Superior temporal gyrus (tissue), 1 donor: ENCODE measurements around the gene EGFLAM.

Source experiments
- DNase-seq: peaks from one replicate; pipeline ENCODE4 v3.0.0-alpha.2; 2016; ENCODE audit errors: extremely low spot score

Gene EGFLAM

DNA sequence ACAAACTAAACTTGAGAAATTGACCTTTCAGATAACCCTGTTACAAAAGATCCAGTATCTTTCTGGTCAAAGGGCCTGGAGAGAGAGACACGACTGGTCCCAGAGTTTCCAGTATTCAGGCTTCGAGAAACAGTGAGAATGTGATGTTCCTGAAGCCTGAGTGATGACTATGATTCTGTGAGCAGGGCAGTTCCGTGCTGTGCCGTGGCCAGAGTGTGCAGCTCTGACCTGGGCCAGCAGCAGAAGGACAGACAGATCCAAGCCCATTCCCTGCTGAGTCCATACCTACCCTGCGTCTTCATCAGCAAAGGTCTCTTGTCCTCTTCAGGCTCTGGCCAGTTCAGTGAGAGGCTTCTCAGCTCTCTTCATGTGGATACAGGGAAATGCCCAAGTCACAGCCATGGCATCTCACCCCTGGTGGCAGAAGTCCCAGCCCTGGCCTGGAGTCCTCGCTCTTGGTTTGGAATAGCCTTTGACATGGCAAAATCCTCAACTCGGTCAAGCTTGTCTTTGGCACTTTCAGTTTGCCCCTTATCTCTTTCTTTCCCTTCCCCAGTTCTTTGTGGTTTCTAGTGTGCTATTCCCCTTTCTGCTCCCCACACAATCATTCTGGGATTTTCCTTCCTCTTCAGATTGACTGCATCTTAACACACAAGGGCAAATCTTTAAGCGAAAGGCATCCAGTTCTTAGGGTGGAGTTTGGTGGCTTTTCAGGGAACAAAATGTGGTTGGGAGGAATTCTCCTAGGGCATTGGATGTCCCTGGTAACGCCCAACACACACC is 190.4 kb downstream of the EGFLAM start:
- DNase-seq: no peak

DNA sequence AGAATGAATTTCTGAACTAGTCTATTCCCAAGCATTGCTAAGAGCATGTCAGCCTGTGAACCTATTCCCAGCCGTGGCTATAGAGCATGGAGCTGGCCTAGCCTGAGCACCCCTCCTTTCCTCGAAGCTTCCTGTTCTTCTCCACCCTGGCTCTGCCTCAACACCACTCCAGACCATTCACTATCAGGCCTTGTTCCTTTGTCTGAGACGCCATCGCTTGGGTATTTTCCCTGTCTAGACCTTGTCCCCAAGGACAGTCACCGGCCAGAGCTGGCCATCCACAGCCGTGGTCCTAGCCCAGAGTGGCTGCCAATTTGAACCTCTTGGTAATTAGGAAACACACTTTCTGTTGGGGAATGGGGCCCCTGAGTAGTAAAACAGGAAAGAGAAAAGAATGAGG is 192.3 kb downstream of the EGFLAM start:
- DNase-seq: no peak

DNA sequence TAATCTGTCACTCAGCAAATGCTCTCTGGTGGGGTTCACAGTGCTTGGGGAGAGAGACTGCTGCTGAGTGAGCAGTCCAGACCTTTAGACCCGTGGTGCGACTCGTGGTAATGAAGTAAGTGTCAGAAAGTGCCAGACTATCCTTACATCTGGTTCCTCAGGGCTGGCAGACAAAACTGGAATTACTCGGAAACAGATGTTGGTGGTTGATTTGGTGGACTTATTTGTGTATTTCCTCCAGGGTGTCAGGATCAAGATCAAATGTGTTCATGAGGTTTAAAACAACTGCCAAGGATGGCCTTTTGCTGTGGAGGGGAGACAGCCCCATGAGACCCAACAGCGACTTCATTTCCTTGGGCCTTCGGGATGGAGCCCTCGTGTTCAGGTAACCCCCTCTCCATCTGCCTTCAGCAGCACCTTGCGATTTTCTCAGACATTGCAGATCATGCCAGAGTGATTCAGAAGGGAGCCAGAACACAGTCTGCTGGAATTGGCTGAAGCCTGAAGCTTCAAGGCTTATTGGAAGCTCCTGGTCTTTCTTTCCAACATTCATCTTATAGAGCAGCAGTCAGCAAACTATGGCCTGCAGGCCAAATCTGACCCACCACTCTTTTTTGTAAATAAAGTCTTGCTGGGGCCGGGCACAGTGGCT is 192.8 kb downstream of the EGFLAM start:
- DNase-seq: no peak

DNA sequence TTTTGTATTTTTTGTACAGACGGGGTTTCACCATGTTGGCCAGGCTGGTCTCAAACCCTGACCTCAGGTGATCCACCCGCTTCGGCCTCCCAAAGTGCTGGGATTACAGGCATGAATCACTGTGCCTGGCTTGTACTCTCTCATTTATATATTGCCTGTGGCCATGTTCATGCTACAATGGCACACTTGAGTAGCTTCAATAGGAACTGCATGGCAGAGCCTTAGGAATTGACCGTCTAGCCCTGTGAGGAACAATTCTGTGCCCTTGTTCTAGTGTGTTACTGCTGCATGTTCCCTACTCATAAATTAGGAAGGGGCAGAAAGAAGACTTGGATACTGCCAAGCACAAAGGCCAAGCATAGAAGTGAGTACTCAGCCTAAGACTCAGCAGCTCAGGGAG is 193.8 kb downstream of the EGFLAM start:
- DNase-seq: no peak

DNA sequence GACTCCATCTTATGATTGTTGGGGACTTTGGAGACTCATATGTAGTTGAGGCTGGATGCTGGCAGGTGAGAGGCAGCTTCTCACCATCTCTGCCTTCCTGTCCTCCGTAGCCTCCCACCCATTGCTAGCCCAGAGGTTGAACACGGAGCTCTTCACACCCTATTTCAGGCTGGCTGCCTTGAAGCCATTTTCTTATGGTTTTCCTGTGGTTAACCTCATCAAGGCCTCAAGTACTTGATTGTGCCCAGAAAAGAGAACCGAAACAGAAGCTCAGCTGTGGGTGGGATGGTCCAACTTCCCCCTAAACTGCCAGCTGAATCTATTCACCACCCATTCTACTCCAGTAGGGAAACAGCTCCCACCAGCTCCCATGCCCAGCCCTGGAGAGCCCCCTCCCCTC is 195.1 kb downstream of the EGFLAM start:
- DNase-seq: no peak

DNA sequence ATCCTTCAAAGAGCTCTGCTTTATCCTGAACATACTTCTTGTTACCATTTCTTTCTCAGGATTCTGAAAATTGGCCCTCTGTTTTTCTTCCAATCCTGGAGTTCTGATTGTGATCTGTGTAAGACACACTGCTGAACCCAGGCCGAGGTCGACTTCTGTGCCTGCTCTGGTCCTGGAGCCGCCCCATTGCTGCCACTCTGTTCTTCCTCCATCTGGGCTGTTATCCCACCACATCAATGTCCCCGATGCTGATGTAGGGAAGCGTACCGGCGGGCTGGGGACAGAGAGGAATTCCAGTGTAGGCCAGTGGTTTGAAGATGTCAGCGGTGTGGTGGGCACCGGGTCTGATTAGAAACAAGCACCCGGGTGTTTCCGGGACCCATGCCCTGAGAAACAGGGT is 195.6 kb downstream of the EGFLAM start:
- DNase-seq: no peak

DNA sequence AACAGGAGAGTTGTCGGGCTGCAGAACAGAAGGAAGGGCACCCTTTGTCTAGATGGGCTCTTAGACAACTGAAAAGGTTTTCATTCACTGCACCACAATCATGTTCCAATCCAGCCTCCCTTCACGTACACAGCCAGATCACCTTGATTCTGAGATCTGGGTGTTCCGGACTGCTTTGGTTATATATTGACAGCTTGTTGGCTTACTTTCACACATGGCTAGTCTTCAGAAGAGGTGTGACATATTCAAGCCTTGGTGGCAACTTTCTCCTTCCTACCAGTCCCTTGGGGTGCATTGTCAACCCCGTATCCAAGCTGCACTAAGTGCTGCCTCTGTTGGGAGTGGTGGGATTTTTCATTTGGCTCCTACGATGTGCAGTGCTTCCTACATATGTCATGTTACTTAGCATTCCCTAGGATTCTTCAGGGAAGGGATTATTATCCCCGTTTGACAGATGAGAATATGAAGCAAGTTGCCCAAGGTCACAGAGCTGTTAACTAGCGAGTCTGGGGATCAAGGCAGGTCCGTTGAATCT is 197.5 kb downstream of the EGFLAM start:
- DNase-seq: no peak

DNA sequence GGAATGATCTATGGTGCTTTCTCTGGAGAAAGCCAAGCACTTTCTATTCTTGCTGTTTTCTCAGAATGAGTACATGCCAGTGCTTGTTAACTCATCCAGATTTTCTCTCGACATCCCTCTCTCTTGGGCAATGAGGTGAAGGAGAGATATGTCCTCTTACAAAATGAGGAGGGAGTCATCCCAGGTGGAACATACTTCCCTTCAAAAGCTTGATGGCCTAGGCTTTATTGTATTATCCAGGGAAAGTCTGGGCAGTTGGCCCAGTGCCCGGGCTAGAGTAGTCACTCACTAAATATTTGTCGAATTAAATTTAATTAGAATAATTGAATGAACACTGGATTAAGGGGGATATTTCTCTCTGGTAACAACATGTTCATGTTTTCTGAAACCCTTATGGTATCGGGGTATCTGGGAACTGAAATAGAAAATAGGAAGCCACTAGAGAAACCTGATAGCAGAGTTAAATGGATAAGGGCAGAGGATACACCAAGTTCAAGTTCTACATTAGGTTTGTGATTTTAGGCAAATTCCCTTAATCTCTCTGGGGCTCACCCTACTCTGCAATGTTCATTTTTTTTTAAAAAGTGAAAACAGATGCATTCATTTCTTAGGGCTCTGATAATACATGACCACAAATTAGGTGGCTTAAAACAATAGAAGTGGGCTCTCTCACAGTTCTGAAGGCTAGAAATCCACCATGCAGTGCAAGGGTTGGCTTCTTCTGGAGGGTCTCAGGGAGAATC is 198.5 kb downstream of the EGFLAM start:
- no peak for DNase-seq

DNA sequence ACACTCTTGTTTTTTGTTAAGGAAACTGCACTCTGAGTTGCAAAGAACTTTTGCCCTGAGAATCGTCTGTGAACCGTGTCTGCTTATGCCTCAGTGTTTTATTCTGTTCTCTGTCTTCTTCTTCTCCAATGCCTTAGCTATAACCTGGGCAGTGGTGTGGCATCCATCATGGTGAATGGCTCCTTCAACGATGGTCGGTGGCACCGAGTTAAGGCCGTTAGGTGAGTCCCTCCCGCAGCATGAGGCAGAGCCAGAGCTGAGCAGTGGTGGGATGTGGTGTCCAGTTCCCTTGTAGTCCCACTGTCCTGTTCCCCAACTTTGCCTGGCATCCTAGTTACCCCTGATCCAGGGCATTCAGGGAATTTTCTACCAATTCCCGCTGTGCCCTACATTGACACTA is 199.8 kb downstream of the EGFLAM start:
- DNase-seq: no peak

DNA sequence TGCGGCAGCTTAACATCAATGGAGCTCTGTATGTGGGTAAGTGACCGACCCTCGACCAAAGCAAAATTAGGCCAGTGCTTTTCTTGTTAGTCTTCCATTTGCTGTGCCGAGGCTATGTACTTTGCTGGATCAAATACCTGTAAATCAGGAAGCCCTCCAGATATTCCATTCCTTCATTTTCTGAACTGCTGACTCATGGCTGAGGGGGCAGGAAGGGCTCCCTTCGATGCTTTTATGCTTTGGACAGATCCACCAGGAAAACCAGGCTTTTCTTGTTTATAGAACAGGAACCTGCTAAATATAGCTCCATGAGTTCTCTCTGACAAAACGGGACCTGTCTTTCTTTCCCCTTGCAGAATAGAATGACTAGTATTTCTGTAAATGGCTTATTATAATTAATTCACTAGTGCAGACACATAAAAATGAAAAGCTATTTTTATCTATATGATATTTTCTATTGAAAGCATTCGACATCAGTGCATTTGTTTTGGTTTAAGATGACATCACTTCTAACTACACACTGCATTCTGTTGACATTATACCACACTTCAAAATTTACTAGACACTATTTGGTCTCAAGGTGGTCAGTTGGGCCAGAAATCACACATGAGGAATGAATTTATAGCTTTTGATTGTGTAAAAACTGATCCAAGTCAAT is 204.7 kb downstream of the EGFLAM start:
- DNase-seq: no peak

DNA sequence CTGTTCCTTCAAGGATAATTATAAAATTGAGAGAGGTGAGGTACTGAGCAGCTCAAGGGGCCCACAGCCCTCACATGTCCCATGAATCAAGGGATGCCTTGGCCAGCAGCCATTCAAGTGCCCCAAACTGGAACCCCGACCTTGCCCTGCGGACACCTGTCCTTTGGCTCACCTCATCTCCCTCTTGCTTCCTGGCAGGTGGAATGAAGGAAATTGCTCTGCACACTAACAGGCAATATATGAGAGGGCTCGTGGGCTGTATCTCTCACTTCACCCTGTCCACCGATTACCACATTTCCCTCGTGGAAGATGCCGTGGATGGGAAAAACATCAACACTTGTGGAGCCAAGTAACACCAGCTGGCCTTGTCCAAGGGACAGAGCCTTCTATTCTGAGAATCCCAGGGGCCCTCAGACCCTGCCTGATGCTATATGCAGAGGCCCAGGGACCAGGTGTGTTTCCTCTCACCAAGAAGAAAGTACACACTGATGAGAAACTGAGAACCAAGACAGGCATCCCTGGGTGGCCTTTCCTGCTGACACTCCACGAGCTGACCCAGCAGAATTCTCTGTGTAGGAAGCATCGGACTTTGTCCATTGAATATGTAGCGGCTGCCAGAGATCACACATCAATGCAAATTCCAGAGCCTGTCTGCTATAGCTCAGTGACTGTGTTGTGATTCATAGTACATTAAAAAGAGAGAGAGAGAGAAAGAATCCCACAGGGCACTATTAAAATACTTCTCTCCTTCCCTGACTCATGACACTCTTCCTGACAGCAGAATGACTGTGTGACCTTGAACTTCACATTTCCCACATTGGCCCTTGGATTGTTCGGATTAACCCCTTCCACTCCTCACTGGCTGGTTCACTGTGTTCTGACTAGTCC is 205.5 kb downstream of the EGFLAM start:
- DNase-seq: no peak

DNA sequence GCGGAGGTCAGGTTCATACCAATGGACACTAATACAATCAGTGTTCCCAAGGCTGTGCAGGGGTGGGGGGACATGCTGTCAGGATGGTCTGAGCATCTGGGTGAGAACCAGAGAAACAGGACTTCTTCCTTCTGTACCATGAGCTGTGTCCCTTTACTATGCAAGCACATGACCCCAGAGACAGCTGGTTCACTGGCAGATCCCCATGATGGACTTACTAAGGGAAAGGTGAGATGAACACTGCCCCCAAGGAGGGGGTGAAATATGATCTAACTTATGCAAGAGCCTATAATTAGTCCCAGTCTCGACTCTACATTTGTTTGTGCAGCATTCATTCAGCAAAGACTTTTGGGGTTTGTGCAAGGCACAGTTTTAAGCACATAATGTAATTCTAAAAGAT is 206.7 kb downstream of the EGFLAM start:
- no peak for DNase-seq

DNA sequence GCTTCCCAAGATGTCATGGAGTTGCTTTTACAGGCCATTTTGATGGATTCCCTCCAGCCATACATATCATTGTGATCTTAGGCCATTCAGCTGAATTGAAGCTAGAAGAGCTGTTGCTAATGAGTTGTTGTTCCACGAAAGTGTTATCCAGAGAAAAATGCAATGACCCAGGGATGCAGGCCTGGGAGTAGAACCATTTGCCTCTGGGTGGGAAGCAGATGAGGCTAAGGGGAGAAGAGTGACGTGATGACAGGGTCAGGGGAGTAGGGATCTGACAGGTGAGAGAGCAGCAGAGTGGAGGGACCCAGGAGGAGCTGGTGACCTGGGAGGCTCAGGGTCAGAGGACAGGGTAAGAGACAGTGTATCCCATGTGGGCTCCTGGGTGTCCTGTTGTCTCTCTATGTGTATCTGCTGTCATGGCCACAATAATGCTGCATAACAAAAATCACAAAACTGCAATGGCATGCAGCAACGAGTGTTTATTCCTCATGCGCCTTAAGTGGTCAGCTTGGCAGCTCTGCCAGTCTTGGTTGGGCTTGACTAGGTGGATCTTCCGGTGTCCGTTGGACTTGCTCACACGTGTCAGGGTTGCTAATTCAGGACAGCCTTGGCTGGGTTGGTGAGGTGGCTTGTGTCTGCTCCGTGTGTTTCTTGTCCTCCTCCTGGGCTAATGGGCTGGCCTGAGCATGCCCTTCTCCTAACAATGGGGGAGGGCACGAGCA is 207.5 kb downstream of the EGFLAM start:
- DNase-seq: no peak

DNA sequence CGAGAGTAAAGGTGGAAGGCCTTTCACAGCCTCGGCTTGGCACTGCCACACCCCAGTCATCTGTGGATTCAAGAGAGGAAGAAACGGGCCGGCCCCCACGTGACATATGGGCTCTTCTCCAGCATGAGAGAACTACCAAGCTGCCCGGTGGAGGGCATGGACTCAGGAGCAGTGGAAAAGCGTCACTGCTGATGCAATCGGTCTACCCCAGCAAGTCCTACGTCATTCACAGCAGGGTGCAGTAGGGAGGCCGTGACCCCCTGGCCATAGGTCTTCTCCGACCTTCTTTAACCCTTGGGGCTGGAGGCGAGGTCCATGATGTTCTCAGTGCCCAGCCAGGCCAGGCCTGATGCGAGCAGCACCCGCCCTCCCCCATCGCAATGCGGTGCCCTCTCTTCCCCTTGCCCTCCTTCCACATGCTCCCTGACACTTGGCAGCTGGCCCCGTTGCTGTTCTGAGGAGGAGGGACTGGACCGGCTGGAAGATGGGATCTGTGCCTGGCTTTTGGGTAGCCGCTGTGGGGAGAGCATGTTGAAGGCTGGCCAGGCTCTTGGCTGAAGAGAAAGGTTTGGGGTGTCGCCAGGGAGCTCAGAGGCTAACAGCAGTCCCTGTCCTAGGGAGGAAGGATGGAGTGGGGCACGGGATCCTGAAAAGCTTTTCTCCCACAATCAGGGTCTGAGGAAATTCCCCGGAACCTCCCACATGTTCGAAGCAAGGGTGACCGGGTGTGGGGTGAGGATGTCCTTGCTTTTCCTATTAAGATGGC is 208.2 kb downstream of the EGFLAM start:
- no peak for DNase-seq

DNA sequence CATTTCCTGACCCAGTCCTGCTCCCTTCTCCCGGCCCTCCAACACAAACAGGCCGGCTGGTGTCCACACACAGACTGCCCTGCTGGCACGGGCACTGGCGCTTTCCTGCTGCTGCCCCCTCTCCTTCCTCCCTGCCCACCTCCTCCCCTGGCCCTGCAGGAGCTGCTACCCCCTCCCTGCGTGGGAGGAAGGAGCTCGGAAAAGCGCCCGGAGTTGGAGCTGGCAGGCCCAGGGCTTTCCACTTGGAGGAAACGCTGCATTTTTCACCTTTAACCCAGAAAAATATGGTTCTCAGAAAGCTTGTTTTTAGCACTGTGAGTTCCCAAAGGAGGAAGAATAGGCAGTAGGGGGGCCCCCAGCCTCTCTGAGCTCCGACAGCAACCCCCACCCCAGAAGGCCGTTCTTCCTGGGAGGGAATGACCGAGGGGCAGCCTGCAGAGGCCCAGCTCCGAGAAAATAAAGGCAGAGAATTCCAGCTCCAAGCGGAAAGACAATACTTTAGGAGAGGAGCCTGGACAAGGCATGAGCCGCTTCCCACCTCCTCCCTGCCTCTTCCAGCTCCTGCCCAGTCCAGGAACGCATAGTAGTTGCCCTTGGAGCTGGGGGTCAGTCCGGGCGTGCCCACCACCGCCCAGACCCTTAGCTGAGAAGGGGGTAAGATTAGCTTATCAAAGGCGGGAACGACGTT is 209.1 kb downstream of the EGFLAM start:
- DNase-seq: no peak

DNA sequence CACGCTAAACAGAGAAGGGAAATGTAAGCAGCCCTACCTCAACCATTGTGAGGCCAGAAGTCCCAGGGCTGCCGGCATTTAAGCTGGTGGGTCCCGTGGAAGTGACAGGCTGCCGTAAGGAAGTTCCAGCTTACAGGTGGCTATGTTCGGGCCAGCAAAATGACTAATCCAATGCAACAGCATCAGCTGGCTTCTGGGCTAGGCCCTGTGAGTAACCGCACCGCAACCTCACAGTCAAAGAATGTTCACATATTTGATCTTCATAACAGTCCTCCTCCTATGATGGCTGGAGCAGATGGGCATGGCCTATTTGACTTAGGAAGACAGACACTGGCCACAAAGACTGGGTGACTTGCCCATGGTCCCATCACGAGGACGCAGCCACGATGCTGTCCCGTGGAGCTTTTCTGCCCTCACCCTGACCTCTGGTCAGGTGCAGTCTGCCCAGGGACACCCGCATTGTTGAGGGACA is 209.9 kb downstream of the EGFLAM start:
- DNase-seq: no peak

DNA sequence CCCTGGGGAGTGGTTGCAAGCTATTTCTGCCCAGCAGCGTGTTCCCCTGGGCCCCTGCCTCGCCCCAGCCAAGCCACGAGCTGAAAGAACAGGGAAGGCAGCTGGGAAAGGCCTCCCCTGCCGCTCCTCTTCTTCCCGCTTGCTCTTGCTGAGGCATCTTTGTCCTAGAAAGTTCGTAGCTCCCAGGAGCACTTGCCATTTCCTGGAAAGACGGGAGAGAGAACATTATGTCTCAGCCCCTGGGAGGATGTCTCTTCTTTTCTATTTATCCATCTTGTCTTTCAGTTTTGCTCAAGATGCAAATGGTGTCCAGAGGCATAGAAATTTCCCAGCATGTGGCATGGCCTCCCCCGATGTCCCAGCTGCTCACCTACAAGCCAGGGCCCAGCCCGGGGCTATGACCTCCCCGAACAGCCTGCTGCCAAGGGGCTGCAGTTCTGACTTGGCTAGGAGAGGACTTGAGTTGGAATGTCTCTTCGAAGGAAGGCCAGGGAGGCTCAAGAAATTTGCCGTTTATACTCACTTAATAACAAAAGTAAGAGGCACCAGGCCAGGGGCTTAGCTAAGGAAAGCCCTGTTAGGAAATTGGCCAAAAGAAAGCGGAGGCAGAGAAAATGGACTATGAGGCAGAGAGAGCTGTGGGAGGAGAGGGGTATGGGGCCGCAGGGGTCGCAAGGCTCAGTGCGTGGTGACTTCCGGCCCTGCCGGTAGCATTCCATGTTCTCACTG is 210.8 kb downstream of the EGFLAM start:
- DNase-seq: no peak

DNA sequence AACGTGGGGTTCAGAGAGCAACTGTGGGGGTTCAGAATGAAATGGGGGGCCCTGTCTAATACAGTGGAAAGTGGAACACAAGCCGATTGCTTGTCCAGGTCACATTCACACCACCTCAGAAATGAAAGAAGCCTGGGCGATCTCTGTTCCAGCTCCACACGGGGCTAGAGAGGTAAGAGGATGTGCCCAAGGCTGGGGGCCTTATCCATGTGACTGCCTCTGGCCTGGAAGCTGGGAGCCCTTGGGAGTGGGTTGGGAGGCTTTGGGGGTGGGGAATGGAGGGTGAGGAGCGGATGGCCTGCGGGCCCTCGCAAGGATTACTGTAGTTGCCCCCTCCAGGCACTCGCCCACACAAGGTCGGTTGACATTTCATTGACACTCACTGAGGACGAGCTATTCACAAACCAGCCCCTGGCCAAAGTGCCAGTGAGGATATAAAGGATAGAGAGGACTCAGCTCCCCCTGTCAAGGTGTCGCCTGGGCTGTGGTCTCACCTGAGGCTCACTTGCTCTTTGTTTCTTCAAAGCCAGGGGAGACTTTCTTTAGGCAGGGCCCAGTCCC is 211.4 kb downstream of the EGFLAM start:
- DNase-seq: no peak
